ENCODE data around the gene GLRX5. TPM values are rescaled to one million over a fixed set of nuclear protein-coding genes. Genes with fewer than 3 reads are reported as not detected.

Gene GLRX5
- total RNA-seq, result 38.7 and 49.4 TPM in 2 replicates

DNA sequence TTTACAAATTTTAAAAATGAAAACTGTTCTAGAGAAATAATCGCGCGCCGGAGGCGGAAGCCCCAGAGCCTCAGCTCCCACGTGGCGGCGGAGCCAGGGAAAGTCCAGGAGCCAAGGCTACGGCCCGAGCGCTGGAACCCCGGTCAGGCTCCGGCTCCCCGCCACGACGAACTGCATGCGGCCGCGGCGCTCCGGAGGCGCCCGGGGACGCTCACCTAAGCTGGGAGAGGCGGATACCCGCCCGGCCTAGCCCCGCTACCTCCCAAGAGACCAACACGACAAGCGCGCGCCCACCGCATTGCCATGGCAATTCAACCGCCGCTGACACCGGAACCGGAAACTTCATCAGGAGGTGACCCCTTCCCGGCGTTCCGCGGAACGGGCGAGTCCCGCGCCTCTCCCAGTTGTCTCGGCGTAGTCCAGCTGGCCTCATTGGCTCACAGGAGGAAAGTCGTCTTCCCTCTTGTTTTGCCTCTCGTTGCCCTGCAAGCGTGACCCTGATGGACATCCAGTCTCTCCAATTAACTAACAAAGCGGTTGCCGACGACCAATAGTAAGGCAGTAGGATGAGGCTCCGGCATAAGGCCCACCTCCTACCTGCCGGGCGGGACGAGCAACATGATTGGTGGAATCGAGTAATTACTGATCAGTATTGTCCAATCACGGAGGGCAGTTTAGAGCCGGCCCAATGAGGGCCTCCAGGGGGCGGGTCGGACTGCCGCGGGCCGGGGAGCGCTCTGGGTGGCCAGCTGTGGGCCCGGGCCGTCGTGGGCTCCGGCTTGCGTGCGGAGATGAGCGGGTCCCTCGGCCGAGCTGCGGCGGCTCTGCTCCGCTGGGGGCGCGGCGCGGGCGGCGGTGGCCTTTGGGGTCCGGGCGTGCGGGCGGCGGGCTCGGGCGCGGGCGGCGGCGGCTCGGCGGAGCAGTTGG, at the start of gene GLRX5:
Gene GLRX5 (plus strand): TSS at position 752 of the 927 bp plus-strand sequence. CDS start 40 bp downstream, at position 792.
- peak; percentile 99 for DNase-seq (ENCODE audit: extremely low read depth, low read depth, low spot score)

DNA sequence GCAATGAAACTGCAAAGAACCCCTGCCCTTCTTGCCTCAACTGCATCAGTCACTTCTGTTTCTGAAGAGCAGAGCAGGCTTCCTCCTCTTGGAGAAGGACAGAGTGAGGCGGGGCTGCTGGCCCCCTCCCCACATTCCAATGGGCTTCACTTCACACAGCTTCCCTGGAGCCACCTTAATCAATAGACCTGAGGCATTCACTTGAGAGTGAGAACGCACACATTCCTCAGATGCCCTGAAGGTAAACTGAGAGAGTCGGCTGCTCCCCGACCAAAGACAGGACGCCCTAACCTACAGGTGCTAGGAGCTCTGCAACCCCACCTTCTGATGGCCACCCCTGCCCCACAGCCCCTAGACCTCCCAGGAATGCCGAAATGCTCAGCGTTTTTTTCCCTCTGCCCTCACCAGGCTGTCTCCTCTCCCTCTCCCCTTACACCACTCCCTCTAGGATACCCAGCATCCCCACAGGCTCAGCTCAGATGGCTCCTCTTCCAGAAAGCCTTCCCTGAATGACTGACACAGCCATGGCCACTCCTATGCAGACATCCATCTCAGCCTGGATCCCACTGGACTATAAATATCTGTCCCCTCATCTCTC, 49.5 kb upstream of the GLRX5 start:
- DNase-seq (ENCODE audit: extremely low read depth, low read depth, low spot score), result no peak

DNA sequence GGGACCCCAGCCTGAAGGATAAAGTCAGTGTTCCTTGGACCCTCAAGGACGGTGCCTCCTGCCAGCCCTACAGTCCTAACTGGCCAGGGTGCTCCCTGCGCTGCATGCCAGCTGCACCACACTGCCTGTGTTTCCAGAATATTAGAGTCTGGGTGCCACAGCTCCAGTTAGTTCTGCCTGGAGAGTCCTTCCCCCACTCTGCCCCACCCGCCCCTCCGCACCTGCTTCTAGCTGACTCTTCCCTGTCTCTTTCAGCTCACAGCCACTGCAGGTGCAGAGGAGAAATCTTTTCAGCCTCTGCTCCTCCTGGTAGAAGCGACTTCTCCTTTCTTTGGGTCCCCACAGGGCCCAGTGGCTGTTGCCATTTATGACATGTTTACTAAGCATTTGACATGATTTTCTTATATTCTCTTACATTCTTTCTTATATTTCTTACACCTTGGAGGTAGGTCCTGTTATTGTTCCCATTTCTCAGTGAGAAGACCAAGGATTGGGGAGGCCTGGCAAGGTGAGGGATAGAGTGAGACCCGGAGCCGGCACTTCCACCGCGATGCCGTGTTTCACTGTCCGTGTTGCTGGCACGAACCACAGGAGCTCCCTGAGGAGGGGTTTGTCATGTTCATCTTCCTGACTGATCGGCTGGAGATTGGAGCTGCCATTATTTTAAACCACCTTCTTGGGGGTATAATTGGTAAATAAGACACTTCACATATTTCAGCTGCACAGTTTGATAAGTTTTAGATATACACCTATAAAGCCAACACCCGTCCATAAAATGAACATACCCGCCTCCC, 47.8 kb upstream of the GLRX5 start:
- no peak for DNase-seq (ENCODE audit: extremely low read depth, low read depth, low spot score)

GRCh38 chr14:95487669-95488084, 47.2 kb upstream of the GLRX5 start:
- no peak for DNase-seq (ENCODE audit: extremely low read depth, low read depth, low spot score)

DNA sequence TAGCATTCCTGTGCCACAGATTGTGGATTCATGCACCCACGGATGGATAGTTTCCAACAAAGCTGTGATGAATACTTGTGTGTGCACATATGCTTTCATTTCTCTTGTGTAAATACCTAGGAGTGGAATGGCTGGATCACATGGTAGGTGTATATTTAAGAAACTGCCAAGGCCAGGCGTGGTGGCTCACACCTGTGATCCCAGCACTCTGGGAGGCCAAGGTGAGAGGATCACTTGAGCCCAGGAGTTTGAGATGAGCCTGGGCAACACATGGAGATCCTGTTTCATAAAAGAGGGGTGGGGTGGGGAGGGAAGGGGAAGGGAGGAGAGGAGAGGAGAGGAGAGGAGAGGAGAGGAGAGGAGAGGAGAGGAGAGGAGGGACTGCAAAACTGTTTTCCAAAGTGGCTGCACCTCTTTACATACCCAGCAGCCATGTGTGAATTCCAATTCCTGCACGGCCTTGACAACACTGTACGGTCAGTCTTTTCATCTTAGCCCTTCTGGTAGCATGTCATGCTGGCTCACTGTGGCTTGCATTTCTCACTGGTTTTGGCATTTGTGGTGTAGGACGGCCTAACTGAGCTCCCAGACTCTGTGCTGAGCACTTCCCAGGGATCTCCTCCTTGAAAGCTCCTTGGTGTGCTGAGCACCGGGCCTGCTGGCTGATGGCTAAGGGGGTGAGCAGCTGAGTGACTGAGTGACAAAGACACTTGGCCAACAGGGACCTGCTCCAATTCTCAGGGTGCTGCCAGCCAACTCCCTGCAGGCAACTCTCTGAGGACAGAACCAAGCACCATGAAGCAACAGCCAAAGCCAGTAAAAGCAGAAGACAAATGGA, 46.3 kb upstream of the GLRX5 start:
- no peak for DNase-seq (ENCODE audit: extremely low read depth, low read depth, low spot score)

- DNase-seq (ENCODE audit: extremely low read depth, low read depth, low spot score), result no peak
These were observed 45.4 kb upstream of the GLRX5 start for GRCh38 chr14:95489214-95490137.

DNA sequence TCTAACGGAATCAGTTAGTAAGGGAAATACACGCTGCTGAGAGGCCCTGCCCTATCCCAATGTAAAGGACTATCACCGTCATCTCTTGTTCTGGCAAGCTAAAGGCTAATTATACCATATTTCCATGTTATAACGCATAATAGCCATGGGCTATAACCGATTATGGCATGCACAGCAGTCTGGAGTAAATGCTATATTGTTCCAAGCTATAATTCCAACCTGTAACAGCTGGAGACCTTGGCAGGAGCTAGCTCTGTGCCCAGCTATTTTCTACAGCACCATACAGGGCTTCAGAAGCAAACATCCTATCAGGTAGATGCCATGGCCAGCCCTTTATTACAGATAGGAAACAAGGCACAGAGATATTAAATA, 44.7 kb upstream of the GLRX5 start:
- no peak for DNase-seq (ENCODE audit: extremely low read depth, low read depth, low spot score)

DNA sequence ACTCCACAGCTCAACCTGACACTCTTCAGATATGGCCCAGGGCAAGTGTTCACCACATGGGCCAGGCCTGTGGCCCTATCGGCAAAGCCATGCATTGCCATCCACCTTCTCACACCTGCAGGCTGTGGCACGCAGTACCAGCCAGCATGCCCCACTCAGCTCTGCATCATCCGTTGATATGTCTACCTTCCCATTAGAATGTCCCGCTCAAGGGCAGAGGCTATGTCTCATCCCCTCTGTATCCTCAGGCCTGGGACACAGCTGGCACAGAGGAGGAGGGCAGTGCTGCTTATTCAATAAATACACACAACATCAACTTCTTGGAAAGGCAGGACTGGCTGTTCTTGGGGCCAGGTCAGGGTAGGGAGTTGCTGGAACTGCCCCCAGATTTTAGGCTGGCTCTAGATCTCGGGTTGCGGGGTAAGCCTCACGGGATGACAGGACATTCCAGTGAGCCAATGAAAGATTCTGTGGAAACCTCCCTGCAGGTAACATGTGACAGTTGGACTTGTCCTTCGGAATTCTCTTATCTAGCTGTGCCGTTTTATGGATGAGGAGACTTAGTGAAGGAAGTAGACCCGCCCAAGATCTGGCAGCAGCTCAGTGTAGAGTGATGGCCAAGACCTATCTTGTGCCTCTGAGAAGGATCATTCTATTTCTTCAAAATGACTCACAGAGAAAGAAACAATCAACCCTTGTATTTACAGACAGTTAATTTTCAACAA, 44.0 kb upstream of the GLRX5 start:
- no peak for DNase-seq (ENCODE audit: extremely low read depth, low read depth, low spot score)

- no peak for DNase-seq (ENCODE audit: extremely low read depth, low read depth, low spot score)
These were observed 42.8 kb upstream of the GLRX5 start for GRCh38 chr14:95491936-95492608.

GRCh38 chr14:95493503-95493902, 41.3 kb upstream of the GLRX5 start:
- no peak for DNase-seq (ENCODE audit: extremely low read depth, low read depth, low spot score)

DNA sequence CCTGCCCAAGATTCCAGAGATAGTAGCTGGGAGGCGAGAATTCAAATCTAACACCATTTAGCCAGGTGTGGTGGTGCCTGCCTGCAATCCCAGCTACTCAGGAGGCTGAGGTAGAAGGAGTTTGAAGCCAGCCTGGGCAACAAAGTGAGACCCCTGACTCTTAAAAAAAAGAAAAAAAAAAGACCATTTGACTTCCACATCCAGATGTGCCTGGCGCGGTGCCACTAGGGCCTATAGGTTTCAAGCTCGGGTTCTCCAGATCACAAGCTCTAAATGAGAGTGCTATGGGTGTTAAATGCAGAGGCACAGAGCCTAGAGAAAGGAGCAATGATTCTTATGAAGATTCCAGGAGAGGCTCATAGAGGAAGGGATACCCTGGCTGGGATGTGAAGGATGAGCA, 40.9 kb upstream of the GLRX5 start:
- no peak for DNase-seq (ENCODE audit: extremely low read depth, low read depth, low spot score)

DNA sequence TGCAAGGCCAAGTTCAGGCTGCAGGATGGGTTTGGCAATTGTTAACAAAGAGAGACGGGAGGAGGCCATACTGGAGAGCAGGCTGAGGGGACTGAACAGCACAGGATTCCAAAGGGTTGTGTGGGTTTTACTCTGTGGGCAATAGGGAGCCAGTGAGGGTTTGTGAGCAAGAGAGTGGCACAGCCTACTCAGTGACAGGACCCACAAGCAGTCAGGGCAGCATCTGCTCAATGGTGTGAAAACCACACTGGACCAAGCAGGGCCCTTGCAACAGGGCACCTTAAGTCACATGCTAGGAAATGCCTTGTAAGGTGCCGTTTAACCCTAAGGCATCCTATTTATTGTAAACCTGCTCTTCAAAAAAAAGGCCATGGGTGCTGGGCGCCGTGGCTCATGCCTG, 40.4 kb upstream of the GLRX5 start:
- no peak for DNase-seq (ENCODE audit: extremely low read depth, low read depth, low spot score)

- DNase-seq (ENCODE audit: extremely low read depth, low read depth, low spot score), result no peak
These were observed 39.8 kb upstream of the GLRX5 start for GRCh38 chr14:95495076-95495475.

- no peak for DNase-seq (ENCODE audit: extremely low read depth, low read depth, low spot score)
These were observed 39.3 kb upstream of the GLRX5 start for GRCh38 chr14:95495538-95496025.

DNA sequence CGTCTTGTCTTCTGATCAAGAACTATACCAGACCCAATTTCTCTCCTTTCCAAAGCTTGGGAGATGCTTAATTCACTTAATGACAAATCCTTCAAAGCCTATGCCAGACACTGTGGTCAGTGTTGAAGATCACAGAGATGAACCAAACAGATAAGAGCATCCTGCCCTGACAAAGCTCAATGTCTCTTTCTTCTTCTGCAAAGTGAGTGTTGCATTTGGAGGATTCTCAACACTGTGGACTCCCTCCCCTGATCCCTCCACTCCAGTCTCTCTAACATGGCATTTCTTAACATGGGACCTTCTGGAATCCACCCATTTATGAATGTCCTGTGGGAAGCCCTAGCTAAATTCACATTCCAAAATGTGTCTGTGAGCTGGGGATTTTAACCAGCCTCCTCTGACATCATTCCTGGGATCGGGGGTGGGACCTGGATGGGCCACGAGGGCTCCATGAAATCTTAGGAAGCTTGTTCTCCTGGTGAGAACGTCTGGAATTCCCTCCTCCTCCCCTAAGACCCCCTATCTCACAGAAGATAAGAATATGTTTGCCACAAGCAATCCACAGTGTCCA, 38.7 kb upstream of the GLRX5 start:
- DNase-seq (ENCODE audit: extremely low read depth, low read depth, low spot score), result no peak

DNA sequence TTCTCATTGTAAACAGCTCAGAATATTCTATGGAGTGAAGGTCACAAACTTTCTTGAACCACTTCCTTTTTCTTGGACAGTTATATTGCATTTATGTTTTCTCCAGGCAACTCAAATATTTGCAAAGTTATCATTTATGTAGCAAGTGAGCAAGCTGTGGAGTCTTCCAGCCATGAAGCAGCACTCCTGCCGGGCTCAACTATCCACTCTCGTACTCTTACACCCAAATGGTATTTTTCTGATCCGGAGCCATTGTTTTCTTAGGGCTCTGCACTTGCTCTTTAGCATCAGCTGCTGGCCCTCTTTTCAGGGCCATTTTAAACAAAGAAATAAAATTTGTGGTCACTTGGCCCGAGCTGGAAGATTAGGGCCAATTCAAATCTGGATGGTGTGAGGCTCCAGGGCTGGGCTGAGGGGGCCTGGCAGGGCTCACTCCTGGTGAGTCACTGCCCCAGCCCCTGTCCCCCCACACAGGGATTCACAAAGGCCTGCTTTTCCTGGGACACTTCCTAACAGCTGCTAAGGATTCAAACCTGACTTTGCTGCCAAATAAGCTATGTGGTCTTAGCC, 38.1 kb upstream of the GLRX5 start:
- DNase-seq (ENCODE audit: extremely low read depth, low read depth, low spot score), result no peak

DNA sequence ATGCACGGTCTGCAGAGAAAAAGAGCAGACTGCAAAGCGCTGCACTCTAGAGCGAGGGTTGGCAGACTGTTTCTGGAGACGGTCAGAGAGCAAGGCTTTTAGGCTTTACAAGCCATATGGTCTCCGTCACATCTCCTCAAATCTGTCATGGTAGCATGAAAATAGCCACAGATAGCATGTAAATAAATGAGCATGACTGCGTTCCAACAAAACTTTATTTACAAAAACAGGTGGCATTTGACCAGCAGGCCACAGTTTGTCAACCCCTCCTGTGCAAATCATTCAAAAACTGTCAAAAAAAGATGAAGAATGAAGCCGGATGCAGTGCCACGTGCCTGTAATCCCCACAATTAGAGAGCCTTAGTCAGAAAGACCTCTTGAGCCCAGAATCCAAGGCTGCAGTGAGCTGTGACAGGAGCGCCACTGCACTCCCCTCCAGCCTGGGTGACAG, 37.3 kb upstream of the GLRX5 start:
- no peak for DNase-seq (ENCODE audit: extremely low read depth, low read depth, low spot score)

Measured in glomerular endothelial cell (primary cell).